ENCODE data around the gene IPO13. TPM values are rescaled to one million over a fixed set of nuclear protein-coding genes. Genes with fewer than 3 reads are reported as not detected.
A peak's percentile ranks its signal among the peaks of the same experiment; 100 is the strongest.

The IPO13 gene
- polyA plus RNA-seq, 5 donors = 15.8 to 24.3 (median 20.3) TPM

DNA sequence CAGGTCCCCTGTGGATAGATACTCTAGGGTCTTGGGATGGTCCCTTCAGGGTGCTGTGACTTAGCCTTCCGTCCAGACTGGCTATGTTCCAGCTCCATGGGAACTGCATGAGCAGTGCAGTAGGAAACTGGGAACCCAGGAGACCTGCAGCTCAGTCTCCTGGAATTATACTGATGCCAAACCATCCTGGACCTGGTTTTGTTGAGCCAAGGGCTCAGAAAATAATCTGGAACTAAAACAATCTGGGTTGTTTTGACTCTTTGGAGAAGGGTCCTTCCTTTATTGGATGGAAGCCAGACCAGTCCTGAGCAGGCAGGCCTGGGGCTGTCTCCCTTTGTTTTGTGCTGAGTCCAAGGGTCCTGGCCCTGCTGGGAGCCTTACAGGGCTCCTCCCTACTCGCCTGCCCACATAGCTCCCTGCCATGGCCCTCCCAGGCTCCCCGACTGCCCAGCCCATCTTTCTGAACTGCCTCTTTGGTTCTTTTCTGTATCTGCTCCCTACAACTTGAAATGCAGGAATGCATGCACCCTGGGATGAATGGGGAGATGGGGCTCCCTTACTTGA, 1.2 kb downstream of the IPO13 start:
- DNase-seq = no peak

DNA sequence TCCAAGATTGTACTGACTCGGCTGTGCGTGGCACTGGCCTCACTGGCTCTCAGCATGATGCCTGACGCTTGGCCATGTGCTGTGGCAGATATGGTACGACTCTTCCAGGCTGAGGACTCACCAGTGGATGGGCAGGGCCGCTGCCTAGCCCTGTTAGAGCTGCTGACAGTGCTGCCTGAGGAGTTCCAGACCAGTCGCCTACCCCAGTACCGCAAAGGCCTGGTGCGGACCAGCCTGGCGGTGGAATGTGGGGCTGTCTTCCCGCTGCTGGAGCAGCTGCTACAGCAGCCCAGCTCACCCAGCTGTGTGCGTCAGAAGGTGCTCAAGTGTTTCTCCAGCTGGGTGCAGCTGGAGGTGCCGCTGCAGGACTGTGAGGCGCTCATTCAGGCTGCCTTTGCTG, 2.9 kb downstream of the IPO13 start:
- no peak for DNase-seq

GRCh38 chr1:43951021-43951985, 4.6 kb downstream of the IPO13 start:
- DNase-seq = no peak

- DNase-seq = no peak
Measured at GRCh38 chr1:43952731-43953346, 6.1 kb downstream of the IPO13 start.

DNA sequence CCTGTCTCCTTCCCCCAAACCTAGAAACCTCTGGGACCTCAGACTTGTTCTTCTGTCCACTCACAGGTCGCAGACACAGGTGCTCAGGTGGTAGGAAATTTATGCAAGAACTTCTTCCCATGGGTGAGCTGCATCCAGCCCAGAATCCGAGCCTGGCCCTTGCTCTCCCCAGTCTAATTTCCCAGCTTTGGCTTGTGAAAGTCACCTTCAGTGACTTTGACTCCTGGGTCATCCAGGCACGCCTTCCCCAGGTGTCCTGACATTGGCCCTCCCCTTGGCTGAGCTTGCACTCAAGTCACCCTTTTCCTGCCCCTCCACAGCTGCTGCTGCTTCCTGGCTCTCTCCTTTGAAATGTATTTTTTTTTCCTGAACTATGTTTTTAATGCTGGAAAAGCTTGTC, 6.6 kb downstream of the IPO13 start:
- DNase-seq = no peak

GRCh38 chr1:43954036-43954435, 7.3 kb downstream of the IPO13 start:
- no peak for DNase-seq

GRCh38 chr1:43956234-43956633, 9.5 kb downstream of the IPO13 start:
- no peak for DNase-seq

DNA sequence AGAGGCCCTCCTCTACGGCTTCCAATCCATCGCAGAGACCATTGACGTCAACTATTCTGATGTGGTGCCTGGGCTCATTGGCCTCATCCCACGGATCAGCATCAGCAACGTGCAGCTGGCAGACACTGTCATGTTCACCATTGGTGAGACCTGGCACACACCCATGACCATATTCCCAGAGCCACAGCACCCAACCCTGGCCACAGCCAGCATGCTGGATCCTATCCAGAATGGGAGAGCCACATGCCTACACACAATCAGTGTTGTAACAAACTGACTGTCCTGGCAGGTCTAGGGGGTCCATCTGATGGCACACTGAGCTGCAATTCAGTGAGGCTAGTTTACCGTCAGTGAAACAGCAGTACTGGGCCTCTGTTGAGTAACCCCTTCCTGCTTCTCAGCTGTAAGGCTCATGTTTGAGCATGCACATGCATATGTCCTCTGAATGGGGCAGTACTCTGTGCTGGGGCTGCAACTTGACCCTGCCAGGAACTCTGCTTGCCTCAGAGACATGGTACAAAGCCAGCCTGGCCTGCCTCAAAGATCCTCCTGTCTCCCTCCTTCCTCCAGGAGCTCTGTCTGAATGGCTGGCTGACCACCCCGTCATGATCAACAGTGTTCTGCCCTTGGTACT, 10.8 kb downstream of the IPO13 start:
- no peak for DNase-seq

- no peak for DNase-seq
Measured at GRCh38 chr1:43958351-43959255, 11.9 kb downstream of the IPO13 start.

GRCh38 chr1:43960798-43961197, 14.0 kb downstream of the IPO13 start:
- no peak for DNase-seq

DNA sequence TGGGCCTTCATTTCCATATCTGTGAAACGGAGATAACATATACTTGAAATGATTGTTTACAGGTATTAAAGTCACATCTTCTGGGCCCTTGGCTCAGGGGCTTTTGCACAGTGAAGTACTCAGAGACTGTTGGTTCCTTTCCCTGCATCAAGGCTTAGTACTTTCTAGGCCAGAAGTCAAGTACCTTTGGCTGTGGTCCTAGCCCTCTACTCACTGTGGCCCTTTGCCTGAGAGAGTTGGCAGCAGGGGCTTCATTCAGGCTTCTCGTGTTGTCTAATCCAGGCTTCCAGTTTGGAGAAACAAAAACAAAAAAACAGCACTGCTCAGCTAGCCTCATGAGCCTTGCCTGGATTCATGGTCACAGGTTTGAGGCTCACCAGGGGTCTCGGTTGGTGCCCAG, 14.9 kb downstream of the IPO13 start:
- DNase-seq = no peak

DNA sequence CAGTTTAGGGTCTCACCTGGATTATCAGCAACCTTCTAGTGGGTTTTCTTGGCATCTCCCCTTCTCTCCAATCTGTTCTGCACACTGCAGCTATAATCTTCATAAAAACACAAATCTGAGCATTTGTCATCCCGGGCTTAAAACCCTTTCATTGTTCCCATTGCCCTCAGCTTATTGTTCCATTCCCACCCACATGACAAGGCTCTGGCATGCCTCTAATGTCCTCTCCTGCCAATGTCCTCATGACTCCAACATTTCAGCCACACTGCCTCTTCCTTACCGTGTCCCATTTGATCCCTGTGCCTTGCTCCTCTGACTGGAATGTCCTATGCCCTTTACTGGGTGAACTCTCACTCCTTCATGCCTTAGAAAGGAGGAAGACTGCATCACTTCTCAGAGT, 15.6 kb downstream of the IPO13 start:
- DNase-seq = no peak

DNA sequence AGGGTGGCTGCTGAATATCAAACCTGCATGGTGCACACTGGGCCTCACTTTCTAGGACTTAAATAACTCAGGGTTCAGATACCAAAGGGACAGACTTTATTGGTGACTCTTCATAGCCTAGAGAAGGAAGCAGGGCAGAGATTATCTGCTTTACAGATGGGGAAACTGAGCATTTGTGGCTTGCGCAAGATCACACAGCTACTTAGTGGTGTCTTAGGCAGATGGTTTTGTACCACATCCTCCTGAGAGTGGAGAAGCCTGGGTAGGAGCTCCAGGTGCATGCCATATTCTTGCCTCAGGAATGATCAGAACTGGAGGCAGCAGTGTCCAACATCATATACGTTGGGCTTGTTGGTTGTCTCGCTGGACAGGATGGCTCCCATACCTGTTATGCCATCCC, 16.3 kb downstream of the IPO13 start:
- no peak for DNase-seq

DNA sequence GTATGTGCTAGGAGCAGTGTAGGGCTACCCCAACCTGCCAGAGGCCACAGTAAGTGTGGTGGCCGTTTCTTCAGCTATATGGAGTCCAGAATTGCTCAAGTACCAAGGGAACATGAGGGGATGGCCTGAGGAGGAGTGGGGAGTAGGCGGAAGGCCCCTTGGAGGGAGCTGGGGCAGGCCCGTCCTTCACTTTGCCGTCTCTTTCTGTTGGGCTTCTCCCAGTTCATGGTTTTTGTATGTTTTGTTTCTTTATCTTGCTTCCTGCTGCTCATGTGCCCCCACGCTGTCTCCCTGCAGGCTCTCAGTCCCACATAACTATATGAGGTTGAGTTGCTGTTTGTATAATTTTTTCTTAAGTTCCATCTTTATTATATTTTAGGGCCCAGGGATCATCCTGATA, 17.1 kb downstream of the IPO13 start:
- DNase-seq = no peak

DNA sequence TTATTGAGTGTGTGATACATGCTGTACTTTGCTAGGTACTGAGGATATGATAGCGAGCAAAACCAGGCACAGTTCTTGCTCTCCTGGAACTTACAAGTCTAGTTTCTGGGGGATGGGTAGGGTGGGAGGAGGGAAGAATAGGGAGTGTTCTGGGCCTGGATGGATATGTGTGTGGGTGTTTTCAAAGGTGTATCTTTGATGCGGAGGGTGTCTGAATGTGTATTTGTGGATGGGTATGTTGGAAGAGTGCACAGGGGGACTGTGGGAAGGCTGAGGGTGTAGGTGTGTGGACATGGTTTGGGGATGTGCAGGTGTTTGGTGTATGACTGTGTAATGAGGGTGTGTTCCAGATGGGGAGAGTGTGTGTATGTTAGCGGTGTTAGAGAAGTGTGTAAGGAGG, 18.6 kb downstream of the IPO13 start:
- no peak for DNase-seq

- DNase-seq = no peak
Measured at GRCh38 chr1:43968348-43968948, 21.7 kb downstream of the IPO13 start.

GRCh38 chr1:43969416-43969745, 22.6 kb downstream of the IPO13 start:
- no peak for DNase-seq

DNA sequence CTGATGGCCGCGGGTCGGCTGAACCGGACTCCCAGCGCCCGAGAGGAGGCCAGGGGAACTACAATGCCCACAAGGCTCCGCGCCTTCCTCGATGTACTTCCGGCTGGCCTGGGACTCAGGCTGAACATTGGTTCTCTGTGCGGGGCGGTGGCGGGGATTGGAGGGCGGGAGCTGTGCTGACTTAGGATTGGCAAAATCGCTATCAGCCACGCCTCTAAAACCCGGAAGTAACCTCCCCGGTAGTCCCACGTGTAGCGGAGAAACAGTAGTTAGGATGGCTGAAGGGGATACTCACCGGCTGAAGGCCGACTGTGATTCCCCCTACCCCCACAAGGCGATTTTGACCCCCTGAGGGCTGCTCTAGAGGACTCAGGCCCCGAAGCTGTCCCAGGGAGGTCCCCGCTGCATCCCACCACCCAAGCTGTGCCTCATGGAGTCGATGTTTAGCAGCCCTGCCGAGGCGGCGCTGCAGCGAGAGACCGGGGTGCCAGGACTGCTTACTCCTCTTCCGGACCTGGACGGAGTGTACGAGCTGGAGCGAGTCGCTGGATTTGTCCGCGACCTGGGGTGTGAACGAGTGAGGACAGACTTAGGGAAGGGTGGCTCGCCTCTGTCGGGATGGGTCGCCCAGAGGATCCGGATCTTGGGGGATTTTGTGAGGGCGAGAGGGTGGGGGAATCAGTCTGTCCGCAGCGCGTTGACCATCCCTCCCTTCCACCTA, 23.2 kb downstream of the IPO13 start, which contains the start of gene DPH2:
Gene DPH2, plus strand, starts transcription at position 265 of the 721 bp plus-strand sequence. Its CDS starts 166 bp downstream, at position 431.
- peak; percentile 93 to 95 for DNase-seq

- DNase-seq = no peak
Measured at GRCh38 chr1:43970502-43970901, 23.8 kb downstream of the IPO13 start.

DNA sequence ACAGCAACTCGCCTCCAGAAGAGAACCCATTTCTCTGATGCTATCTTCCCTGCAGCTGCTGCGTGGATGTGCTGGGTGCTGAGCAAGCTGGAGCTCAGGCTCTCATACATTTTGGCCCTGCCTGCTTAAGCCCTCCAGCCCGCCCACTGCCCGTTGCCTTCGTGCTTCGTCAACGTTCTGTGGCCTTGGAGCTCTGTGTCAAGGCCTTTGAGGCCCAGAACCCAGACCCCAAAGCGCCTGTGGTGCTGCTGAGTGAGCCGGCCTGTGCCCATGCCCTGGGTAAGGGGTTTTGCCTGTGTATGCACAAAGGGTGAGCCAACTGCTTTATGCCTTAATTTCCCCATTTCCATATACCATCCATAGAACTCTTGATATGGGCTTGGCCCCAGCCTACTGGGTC, 24.2 kb downstream of the IPO13 start:
- no peak for DNase-seq

All from right lung (tissue), 5 donors.